T47D (cell line): ENCODE results near the gene NDUFA3.
A peak's percentile ranks its signal among the peaks of the same experiment; 100 is the strongest.

Experiments
- DNase-seq, 2 experiments: peaks; one replicate each; pipeline versions ENCODE4 v3.0.0 to v3.0.0-alpha.2; 2011 to 2012; ENCODE audit warnings: low read depth in 1 of 2, low spot score in 1 of 2
- JUND ChIP-seq: IDR thresholded peaks from 2 replicates; pipeline ENCODE4 v1.6.1; 2012; ENCODE audit warnings: low read depth
- in situ Hi-C: cut with HindIII; loops from 2 replicates; pipeline ENCODE4 v1.10.0; 2016; ENCODE audit warnings: low sequenced_read_pairs, low pct_unique_long_range_greater_than_20kb

The NDUFA3 gene

DNA sequence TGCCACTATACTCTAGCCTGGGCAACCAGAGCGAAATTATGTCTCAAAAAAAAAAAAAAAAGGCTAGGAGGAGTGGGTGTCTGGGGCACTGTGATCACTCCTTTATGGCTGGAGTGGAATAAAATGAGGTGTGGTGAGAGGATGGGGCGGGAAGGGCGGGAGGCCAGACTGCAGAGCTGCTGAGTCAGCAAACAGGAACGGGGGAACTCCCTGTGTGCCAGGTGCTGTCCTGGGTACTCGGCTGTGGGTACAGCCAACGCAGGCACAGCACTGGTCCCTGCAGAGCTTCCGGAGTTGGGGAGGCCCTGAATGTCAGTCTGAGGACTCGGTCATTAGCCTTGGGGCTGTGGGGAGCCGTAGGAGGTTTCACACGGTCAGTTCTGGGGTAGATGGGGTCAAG, 18.6 kb downstream of the NDUFA3 start:
- in situ Hi-C loops: no loop called here
- no peak for TF ChIP-seq JUND
- DNase-seq: no peak

DNA sequence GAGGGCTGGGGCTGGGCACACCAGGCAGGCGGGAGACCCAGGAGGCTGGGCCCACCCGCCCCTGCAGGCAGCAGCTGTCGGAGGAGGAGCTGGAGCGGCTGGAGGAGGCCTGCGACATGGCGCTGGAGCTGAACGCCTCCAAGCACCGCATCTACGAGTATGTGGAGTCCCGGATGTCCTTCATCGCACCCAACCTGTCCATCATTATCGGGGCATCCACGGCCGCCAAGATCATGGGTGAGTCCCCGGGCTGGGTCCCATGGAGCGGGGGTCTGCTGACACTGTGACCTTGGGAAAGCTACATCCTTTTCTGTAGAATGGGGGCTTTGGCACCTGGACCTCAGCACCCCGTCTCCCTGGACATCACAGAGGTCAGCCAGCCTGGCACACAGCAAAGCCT, 21.0 kb downstream of the NDUFA3 start:
- no peak for DNase-seq
- in situ Hi-C loops: no loop called here
- TF ChIP-seq JUND: no peak

DNA sequence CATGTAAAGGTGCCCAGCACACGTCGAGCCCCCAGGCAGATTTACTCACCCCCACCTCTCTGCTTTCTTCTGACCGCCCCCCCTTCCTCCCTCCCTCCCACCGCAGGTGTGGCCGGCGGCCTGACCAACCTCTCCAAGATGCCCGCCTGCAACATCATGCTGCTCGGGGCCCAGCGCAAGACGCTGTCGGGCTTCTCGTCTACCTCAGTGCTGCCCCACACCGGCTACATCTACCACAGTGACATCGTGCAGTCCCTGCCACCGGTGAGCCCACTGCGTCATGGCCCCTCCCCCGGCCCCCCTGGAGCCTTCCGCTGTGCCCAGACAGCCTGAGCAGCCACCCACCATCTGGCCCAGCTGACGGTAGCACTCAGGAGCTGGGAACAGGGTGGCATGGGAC, 21.7 kb downstream of the NDUFA3 start:
- in situ Hi-C loops: no loop called here
- DNase-seq: no peak
- no peak for TF ChIP-seq JUND

DNA sequence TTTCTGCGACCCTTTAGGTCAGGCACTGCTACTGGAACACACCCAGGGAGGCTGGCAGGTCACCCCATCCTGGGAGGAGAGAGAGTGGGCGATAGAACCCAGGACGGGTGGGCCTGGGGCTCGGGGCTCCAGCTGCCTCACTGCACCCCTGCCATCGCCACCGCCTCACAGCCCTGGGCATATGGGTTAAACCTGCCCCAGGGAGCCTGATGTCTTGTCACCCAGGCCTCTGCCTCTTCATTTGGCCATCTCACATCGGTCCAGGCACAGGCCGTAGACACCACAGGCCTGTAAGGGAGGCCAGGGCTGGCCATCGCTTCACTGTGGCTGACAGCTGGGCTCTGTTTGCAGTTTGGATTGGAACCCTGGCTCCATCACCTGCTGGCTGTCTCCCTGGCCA, 23.1 kb downstream of the NDUFA3 start:
- in situ Hi-C loops: no loop called here
- no peak for TF ChIP-seq JUND
- no peak for DNase-seq

DNA sequence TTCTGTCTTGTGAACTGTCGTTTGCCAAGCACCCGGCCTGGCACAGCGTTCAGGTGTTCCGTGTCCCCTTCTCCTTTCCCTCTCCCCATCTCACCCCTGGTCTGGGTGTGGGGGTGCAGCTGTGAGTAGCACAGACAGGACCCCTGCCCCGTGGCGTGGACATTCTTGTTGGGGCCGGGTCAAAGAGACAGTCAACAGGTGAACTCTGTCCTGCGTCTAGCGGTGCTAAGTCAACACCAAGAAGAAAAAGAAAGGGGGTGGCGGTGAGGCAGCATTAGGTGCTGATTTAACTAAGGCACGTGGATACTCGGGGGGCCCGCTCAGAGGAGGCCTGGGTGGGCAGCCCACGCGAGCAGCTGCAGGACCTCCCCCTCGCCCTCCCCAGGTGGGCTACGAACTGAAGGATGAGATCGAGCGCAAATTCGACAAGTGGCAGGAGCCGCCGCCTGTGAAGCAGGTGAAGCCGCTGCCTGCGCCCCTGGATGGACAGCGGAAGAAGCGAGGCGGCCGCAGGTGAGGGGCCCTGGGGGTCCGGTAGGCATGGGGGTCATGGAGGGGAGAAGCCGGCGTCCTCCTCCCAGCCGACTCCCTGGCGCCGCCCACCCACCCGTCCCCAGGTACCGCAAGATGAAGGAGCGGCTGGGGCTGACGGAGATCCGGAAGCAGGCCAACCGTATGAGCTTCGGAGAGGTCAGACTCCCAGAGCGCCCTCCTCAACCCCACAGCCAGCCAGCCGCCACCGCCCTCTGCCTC, 25.2 kb downstream of the NDUFA3 start:
- DNase-seq: no peak
- no peak for TF ChIP-seq JUND
- in situ Hi-C loops: no loop called here

DNA sequence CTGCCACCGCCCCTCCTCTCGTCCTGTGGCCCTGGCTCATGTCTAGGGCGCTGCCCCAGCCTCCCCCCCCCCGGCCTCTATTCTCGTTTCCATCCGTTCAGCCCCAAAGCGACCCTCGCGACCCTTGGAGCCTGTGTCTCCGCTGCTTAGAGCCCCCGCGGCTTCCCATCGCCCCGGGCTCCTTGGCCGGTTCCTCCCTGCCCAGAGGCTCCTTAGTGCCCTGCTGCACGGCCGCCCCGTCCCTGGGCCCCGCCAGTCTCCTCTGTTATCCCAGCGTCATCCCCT, 25.7 kb downstream of the NDUFA3 start:
- in situ Hi-C loops: no loop called here
- DNase-seq: no peak
- no peak for TF ChIP-seq JUND

DNA sequence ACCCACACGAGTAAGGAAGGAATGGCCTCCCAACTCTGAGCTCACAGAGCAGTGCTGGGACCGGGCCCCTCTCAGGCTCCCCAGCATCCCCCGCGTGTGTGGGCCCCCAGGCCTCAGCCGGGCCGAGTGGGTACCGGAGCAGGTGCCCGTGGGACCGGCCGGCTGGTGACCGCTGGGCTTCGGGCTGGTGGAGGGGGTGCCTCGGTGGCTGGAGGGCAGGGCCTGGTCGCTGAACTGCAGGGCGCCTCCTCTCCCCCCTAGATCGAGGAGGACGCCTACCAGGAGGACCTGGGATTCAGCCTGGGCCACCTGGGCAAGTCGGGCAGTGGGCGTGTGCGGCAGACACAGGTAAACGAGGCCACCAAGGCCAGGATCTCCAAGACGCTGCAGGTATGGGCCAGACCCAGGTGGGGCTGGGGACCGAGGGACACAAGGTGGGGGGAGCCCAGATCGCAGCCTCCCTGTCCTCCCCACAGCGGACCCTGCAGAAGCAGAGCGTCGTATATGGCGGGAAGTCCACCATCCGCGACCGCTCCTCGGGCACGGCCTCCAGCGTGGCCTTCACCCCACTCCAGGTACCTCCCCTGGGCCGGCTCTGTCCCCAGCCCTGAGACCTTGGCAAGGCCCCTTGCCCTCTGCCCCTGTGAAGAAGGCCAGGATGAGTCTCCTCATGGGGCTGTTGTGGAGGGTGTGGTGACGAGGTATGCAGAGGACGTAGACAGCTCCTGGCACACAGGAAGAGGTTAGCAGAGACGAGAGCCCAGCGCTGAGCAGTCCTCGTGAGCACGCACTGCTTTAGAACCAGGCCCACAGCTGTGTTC, 26.4 kb downstream of the NDUFA3 start:
- in situ Hi-C loops: no loop called here
- TF ChIP-seq JUND: no peak
- DNase-seq: no peak

DNA sequence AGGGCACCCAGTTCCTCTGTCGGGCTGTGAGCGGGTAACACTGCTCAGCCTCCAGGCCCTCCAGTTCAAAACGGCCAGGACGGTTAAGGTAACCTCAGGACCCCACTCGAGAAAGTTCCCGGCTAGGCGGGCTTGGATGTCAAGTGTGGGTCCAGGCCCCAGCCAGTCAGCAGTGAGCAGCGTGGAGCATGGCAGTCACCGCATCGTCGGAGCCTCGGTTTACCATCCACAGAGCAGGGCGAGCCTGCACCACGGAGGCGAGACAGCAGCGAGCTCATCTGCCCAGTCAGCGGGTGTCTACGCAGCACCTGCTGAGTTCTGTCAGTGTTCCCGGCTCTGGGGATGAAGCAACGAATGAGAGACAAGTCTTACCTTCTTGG, 27.0 kb downstream of the NDUFA3 start:
- TF ChIP-seq JUND: no peak
- in situ Hi-C loops: no loop called here
- no peak for DNase-seq

DNA sequence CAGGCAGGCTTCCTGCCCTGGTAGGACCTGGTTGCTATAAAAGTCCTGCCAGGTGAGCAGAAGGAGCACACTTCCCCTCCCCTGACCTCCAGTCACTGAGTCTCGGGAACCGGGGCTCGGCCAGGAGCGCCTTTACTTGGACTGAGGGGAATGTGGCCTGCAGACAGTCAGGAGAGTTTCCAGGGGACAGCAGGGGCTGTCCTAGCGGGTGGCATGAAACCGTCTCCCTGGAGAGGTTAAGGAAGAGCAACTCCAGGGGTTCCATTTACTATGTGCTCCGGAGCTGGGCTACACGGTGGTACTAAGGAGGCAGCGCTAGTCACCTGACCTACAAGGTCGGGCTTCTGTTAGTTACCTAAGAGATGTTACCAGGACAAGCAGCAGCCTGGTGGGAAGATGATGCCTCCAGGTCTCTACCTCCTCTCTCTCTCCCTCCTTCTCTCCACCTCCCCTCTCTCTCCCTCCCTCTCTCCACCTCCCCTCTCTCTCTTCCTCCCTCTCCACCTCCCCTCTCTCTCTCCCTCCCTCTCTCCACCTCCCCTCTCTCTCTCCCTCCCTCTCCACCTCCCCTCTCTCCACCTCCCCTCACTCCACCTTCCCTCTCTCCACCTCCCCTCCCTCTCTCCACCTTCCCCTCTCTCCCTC, 30.8 kb downstream of the NDUFA3 start:
- in situ Hi-C loops: no loop called here
- peak in 1 of 2 experiments; percentile 100 for DNase-seq
- TF ChIP-seq JUND: no peak

DNA sequence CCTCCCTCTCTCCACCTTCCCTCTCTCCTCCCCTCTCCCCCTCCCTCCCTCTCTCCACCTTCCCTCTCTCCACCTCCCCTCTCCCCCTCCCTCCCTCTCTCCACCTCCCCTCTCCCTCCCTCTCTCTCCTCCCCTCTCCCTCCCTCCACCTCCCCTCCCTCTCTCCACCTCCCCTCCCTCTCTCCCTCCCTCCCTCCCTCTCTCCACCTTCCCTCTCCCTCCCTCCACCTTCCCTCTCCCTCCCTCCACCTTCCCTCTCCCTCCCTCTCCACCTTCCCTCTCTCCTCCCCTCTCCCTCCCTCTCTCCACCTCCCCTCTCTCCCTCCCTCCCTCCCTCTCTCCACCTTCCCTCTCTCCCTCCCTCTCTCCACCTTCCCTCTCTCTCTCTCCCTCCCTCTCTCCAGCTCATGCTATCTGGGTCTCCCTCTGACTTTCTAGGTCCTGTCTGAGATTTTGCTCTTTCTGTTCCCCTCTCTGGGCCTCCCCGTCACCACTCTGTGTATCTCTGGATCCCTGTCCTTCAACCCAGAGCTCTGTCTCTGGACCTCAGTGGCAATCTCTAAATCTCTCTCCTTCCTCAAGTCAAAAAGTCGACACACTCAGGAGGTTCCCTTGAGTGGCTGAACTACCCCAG, 31.4 kb downstream of the NDUFA3 start:
- in situ Hi-C loops: no loop called here
- no peak for DNase-seq
- TF ChIP-seq JUND: no peak

DNA sequence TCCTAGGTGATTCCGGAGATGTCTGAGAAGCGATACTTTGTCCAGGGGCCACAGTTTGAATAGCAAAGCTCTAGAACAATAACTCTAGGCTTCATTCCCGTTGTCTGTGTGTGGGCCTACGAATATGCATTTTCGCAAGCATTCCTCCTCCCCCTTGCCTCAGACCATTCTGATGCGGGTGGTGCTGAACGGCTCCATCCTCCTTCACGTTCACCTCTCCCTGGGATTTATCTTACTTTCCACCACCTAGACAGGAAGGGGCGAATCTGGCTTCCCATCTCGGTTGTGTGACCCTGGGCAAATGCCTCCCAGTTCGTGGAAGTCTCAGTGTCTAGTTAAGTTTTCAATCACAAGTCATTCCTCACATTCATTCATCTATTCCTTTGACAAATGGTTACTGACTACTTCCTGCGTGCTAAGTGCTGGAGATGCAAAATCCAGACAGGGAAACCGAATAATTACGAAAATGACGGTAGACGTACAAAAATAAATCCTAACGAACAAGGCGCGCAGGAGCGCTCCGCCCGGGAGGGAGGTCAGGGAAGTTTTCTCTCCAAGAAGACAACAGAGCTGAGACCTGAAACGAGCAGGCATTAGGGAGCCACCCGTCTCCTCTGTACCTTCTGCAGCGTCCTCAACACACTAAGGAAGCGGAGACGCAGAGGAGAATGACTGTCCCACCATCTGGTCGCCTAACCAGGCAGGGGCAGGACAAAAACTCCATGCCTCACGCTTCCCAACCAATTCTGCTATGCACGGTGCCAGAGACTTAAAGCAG, 33.6 kb downstream of the NDUFA3 start:
- TF ChIP-seq JUND: no peak
- no peak for DNase-seq
- in situ Hi-C loops: no loop called here
